H1 (cell line): ENCODE results near the gene ZBP1.

Source experiments
- CEBPB ChIP-seq: IDR thresholded peaks from 2 replicates; pipeline ENCODE4 v1.6.1; 2012; ENCODE audit warnings: low read depth, low read length
- SUZ12 ChIP-seq: fragments of 200-600 bp; sonication (generic); IDR thresholded peaks from 2 replicates; pipeline ENCODE4 v1.6.1; 2012; ENCODE audit warnings: mild to moderate bottlenecking, inconsistent platforms, low read length, moderate library complexity, mixed read lengths
- TF ChIP-seq, protein P1 (sequence below): IDR thresholded peaks from 2 replicates; pipeline ENCODE4 v1.6.1; 2011; ENCODE audit warnings: low read length, improper control_type of control experiment

DNA sequence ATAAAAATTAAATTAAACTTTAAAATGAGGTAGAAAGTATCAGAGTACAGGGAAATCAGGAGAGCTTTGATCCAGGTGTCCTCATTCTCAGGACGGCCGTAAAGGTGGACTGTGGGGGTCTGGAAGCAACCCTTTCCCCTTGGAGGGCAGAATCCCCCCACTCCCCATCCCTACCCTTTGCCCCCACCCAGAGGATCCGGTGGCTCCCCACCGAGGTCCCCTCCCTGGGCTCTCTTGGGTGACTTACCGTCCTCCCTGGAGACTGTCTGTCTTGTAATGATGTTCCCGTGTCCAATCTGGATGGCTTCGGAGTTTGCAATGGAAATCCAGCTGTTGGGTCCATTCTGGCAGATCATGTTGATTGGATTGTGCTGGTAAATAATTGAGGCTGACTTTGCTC lies 7.3 kb downstream of the ZBP1 start:
- TF ChIP-seq, protein P1, sequence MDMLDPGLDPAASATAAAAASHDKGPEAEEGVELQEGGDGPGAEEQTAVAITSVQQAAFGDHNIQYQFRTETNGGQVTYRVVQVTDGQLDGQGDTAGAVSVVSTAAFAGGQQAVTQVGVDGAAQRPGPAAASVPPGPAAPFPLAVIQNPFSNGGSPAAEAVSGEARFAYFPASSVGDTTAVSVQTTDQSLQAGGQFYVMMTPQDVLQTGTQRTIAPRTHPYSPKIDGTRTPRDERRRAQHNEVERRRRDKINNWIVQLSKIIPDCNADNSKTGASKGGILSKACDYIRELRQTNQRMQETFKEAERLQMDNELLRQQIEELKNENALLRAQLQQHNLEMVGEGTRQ, result no peak
- TF ChIP-seq CEBPB (no peak), SUZ12 (no peak)
